ENCODE results near the gene CYSLTR2. TPM values are rescaled to one million over a fixed set of nuclear protein-coding genes. Genes with fewer than 3 reads are reported as not detected.

CYSLTR2 gene
- polyA plus RNA-seq, 4 donors = 0.31 to 0.65 (median 0.61) TPM

- no peak for DNase-seq (ENCODE audit: low read depth in 4 of 4, low spot score in 2 of 4)
Measured at GRCh38 chr13:48733739-48734335, 80.1 kb downstream of the CYSLTR2 start.

- no peak for DNase-seq (ENCODE audit: low read depth in 4 of 4, low spot score in 2 of 4)
Measured at GRCh38 chr13:48735571-48735970, 81.8 kb downstream of the CYSLTR2 start.

GRCh38 chr13:48737689-48738088, 84.0 kb downstream of the CYSLTR2 start:
- no peak for DNase-seq (ENCODE audit: low read depth in 4 of 4, low spot score in 2 of 4)

GRCh38 chr13:48738311-48738710, 84.6 kb downstream of the CYSLTR2 start:
- DNase-seq (ENCODE audit: low read depth in 4 of 4, low spot score in 2 of 4) = no peak

- no peak for DNase-seq (ENCODE audit: low read depth in 4 of 4, low spot score in 2 of 4)
Measured at GRCh38 chr13:48739386-48739964, 85.7 kb downstream of the CYSLTR2 start.

GRCh38 chr13:48741377-48741776, 87.6 kb downstream of the CYSLTR2 start:
- DNase-seq (ENCODE audit: low read depth in 4 of 4, low spot score in 2 of 4) = no peak

- no peak for DNase-seq (ENCODE audit: low read depth in 4 of 4, low spot score in 2 of 4)
Measured at GRCh38 chr13:48746821-48747220, 93.1 kb downstream of the CYSLTR2 start.

GRCh38 chr13:48748681-48749080, 95.0 kb downstream of the CYSLTR2 start:
- DNase-seq (ENCODE audit: low read depth in 4 of 4, low spot score in 2 of 4) = no peak

GRCh38 chr13:48749144-48749543, 95.4 kb downstream of the CYSLTR2 start:
- no peak for DNase-seq (ENCODE audit: low read depth in 4 of 4, low spot score in 2 of 4)

GRCh38 chr13:48749699-48750473, 96.2 kb downstream of the CYSLTR2 start:
- no peak for DNase-seq (ENCODE audit: low read depth in 4 of 4, low spot score in 2 of 4)

GRCh38 chr13:48750588-48751383, 97.1 kb downstream of the CYSLTR2 start:
- DNase-seq (ENCODE audit: low read depth in 4 of 4, low spot score in 2 of 4) = no peak

- DNase-seq (ENCODE audit: low read depth in 4 of 4, low spot score in 2 of 4) = no peak
Measured at GRCh38 chr13:48760626-48761025, 106.9 kb downstream of the CYSLTR2 start.

Other genes with a start within 250 kb of the CYSLTR2 start
- gene LPAR6, start 240.8 kb upstream of the CYSLTR2 start, polyA plus RNA-seq (ENCODE audit: insufficient read length in 4 of 4) = 10 to 100 TPM; 31.3 to 56.8 (median 39.0) TPM
- gene RCBTB2, start 120.8 kb upstream of the CYSLTR2 start, polyA plus RNA-seq (ENCODE audit: insufficient read length in 4 of 4) = 10 to 100 TPM; 57.1 to 65.2 (median 59.5) TPM

Data from left renal cortex interstitium (tissue), 4 donors.